Measurements from ENCODE around the gene SIRT3. TPM values are rescaled to one million over a fixed set of nuclear protein-coding genes. Genes with fewer than 3 reads are reported as not detected.

Gene SIRT3
- total and polyA plus RNA-seq, 2 of the 4 experiments (the other 2 are of a cell fraction), result 5.4 to 18.6 TPM

DNA sequence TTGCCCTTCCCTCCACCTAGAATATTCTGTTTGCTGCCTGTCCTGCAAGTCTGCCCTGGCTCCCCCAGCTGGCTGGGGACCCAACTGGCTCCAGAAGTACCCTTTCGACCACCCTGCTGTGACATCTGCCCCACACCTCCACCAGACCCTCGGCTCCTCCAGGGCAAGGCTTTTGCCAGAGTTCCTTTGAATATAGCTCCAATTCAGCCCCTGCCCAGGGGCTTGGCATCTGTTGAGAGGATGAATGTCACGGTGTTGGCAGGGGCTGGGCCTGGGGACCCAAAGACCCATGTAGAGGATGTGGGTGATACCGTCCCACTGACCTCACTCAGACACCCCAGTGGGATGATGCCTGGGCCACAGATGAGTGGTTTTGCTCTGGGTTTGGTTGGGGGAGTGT, 46.0 kb upstream of the SIRT3 start:
- no peak overlapping the region for H3K23ac ChIP-seq (ENCODE audit: low read depth, low read length)
- TF ChIP-seq CEBPB (IDR thresholded peaks at IDR 0.05; ENCODE audit: low read depth, low read length), result no peak
- TF ChIP-seq, protein P1, sequence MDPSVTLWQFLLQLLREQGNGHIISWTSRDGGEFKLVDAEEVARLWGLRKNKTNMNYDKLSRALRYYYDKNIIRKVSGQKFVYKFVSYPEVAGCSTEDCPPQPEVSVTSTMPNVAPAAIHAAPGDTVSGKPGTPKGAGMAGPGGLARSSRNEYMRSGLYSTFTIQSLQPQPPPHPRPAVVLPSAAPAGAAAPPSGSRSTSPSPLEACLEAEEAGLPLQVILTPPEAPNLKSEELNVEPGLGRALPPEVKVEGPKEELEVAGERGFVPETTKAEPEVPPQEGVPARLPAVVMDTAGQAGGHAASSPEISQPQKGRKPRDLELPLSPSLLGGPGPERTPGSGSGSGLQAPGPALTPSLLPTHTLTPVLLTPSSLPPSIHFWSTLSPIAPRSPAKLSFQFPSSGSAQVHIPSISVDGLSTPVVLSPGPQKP (IDR thresholded peaks at IDR 0.05; ENCODE audit: borderline replicate concordance, low read depth, low read length), result no peak
- no peak for TF ChIP-seq MAFK (IDR thresholded peaks at IDR 0.05; ENCODE audit: low read depth, low read length)
- TF ChIP-seq BHLHE40 (IDR thresholded peaks at IDR 0.05; ENCODE audit: low read depth, low read length), result no peak
- TF ChIP-seq SMC3 (IDR thresholded peaks at IDR 0.05; ENCODE audit: low read depth, low read length), result no peak
- TF ChIP-seq, protein P2, sequence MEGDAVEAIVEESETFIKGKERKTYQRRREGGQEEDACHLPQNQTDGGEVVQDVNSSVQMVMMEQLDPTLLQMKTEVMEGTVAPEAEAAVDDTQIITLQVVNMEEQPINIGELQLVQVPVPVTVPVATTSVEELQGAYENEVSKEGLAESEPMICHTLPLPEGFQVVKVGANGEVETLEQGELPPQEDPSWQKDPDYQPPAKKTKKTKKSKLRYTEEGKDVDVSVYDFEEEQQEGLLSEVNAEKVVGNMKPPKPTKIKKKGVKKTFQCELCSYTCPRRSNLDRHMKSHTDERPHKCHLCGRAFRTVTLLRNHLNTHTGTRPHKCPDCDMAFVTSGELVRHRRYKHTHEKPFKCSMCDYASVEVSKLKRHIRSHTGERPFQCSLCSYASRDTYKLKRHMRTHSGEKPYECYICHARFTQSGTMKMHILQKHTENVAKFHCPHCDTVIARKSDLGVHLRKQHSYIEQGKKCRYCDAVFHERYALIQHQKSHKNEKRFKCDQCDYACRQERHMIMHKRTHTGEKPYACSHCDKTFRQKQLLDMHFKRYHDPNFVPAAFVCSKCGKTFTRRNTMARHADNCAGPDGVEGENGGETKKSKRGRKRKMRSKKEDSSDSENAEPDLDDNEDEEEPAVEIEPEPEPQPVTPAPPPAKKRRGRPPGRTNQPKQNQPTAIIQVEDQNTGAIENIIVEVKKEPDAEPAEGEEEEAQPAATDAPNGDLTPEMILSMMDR (conservative IDR thresholded peaks at IDR 0.05; ENCODE audit: low read depth, low read length), result no peak
- no peak for TF ChIP-seq CHD1 (IDR thresholded peaks at IDR 0.05; ENCODE audit: low read depth, low read length)
- TF ChIP-seq MAZ (IDR thresholded peaks at IDR 0.05; ENCODE audit: borderline replicate concordance, low read depth, low read length), result no peak
- TF ChIP-seq FOS (IDR thresholded peaks at IDR 0.05; ENCODE audit: low read depth, low read length), result no peak
- no peak for TF ChIP-seq NFE2L2 (IDR thresholded peaks at IDR 0.05; ENCODE audit: low read depth, low read length)
- no peak for TF ChIP-seq RFX5 (IDR thresholded peaks at IDR 0.05; ENCODE audit: low read depth, low read length)
- TF ChIP-seq, protein P3, sequence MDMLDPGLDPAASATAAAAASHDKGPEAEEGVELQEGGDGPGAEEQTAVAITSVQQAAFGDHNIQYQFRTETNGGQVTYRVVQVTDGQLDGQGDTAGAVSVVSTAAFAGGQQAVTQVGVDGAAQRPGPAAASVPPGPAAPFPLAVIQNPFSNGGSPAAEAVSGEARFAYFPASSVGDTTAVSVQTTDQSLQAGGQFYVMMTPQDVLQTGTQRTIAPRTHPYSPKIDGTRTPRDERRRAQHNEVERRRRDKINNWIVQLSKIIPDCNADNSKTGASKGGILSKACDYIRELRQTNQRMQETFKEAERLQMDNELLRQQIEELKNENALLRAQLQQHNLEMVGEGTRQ (IDR thresholded peaks at IDR 0.05; ENCODE audit: low read depth, low read length), result no peak
- TF ChIP-seq POLR2A (IDR thresholded peaks at IDR 0.05; ENCODE audit: low read depth, low read length), result no peak
- BruUV-seq (replicated peaks), result no TSS peak
- no peak overlapping the region for H2AFZ ChIP-seq (replicated peaks; ENCODE audit: low read length, poor library complexity)
- no peak overlapping the region for H2BK15ac ChIP-seq (ENCODE audit: low read depth, low read length)
- POLR2A ChIA-PET (ENCODE audit: unreplicated experiment), result no interaction called here
- H3K79me1 ChIP-seq (ENCODE audit: low read depth in 1 of 2, low read length in 2 of 2), result no peaks in the 10 kb centered on the region
- H3K18ac ChIP-seq (ENCODE audit: low read depth, low read length), result no peak overlapping the region
- no peak overlapping the region for H2BK120ac ChIP-seq (ENCODE audit: low read depth, low read length)
- no peak overlapping the region for H4K8ac ChIP-seq (ENCODE audit: low read depth in 2 of 2, low read length in 2 of 2)
- in situ Hi-C loops (cut with MboI; ENCODE audit: low sequenced_read_pairs), result loop anchor here (10.0 kb wide), 1 partner anchor 57 kb away; no protein-coding TSS in a partner anchor
- H3K14ac ChIP-seq (replicated peaks; ENCODE audit: low read depth, low read length), result no peak overlapping the region
- CTCF ChIA-PET, result interaction anchor here (0.6 kb wide), 1 partner anchor 19 kb away, joined by 7 read pairs; no protein-coding TSS in a partner anchor
- H3K27me3 ChIP-seq (ENCODE audit: control insufficient read depth, insufficient read depth, low read length), result peaks cover 68% of the 10 kb centered on the region
- no peak overlapping the region for H2AK5ac ChIP-seq (ENCODE audit: low read depth, low read length)
- H4K91ac ChIP-seq (ENCODE audit: insufficient read depth, low read depth, low read length), result no peak overlapping the region
- H3K56ac ChIP-seq (ENCODE audit: extremely low read depth, insufficient read depth, low read length), result no peak overlapping the region
- H4K5ac ChIP-seq (ENCODE audit: low read depth, low read length), result no peak overlapping the region
- no peak overlapping the region for H3K4me2 ChIP-seq (ENCODE audit: low read depth, low read length)
- no peaks in the 10 kb centered on the region for H4K20me1 ChIP-seq (ENCODE audit: insufficient read depth, low read length)
- dilution Hi-C loops (cut with HindIII; ENCODE audit: low sequenced_read_pairs, unreplicated experiment), result no loop called here
- H2BK20ac ChIP-seq (ENCODE audit: low read depth, low read length), result no peak overlapping the region
- H2AK9ac ChIP-seq (replicated peaks; ENCODE audit: low read depth, low read length, poor library complexity), result no peak overlapping the region
- ATAC-seq (ENCODE audit: low read depth), result no peak
- H2BK5ac ChIP-seq (ENCODE audit: low read depth, low read length, poor library complexity, severe bottlenecking), result no peak overlapping the region
- H3K9ac ChIP-seq (ENCODE audit: low read depth, low read length), result no peak overlapping the region
- H3K9me3 ChIP-seq (ENCODE audit: control insufficient read depth, insufficient read depth, low read length), result peaks cover 4% of the 10 kb centered on the region
- no peak overlapping the region for H3K4ac ChIP-seq (ENCODE audit: low read depth, low read length)
- H3K27ac ChIP-seq (ENCODE audit: insufficient read depth, low read length), result no peak overlapping the region
- DNase-seq, result no peak
- H3K4me1 ChIP-seq (ENCODE audit: control insufficient read depth, insufficient read depth, low read length), result no peaks in the 10 kb centered on the region
- H3K9me1 ChIP-seq (ENCODE audit: insufficient read depth, low read length), result no peaks in the 10 kb centered on the region
- no CpG with 5 or more reads among the region's 4 CpGs for WGBS, 2 experiments (ENCODE audit: extremely low coverage in 2 of 2, insufficient read length in 1 of 2)
- intact Hi-C loops (cut with micrococcal nuclease), result no loop called here
- no peaks in the 10 kb centered on the region for H3K36me3 ChIP-seq (ENCODE audit: control insufficient read depth, insufficient read depth, low read length)
- no peak overlapping the region for H3K4me3 ChIP-seq (ENCODE audit: insufficient read depth, low read depth, low read length)

All from IMR-90 (cell line).